Glomerular visceral epithelial cell (primary cell): ENCODE data around the gene HOXA3.

Experiments
- DNase-seq: peaks from one replicate; pipeline ENCODE4 v3.0.0-alpha.2; 2016; ENCODE audit errors: extremely low spot score

HOXA3 gene

GRCh38 chr7:27178366-27178765 is 26.0 kb upstream of the HOXA3 start:
- DNase-seq, result peak; percentile 50

DNA sequence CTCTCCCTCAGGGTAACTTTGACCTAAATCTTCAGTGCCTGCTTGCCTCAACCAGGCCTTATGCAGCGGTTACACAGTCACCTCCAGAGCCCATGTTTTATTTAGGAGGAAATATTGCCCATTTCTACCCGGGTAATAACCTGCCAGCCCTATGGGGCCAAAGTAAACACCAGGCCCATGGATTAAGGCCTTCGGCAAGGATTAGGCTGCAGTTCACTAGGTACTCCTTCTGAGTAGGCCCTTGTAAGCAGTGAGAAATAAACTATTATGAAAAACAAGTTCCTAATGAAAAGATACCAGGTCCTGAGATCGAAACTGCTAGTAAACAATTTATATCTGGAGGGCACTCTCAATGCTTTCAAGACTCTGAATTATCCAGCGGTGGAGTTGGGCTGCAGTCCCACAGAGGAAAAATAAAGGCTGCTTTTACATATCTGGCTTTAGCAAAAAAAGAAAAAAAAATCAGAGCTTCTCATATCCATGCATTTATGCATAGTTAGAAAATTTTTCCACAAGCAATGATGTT is 25.5 kb upstream of the HOXA3 start:
- DNase-seq, result no peak

DNA sequence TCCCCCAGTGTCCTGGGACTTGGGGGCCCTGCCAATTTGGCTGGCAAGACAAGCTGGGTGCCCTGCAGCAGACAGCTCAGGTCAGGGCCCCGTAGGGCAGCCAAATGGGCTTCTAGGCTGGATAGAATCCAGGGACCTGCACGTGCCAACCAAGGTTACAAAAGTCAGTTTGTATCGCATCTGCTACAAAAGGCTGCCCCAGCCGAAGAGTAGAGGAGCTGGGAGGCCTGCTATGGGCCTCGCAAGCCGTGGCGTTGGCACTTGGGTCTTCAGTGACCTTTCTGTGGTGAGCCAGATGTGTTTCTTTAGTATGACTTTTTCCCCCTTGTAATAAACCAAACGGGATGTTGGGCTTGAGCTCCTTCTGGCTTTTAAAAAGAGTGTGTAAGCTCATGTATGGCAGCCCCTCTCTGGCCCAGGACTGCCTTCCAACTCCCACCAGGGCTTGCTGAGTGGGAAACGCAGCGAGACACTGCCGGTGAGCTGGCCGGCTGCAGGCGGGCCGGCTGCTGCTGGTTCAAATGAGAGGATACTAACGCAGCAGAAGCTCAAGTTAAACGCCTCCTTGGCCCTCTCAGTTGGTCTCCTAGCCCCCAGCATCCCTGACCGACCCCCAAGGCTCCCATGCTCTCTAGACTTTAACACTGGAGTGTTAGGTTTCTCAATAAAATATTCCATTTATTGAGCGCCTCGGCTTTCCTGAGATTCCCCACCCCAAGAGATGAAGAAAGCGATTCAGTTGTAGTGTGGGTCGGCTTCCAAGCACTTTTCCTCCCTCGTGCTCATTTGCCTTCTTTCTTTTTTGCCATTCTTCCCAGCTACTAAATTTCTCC is 24.8 kb upstream of the HOXA3 start:
- peak; percentile 35 for DNase-seq

GRCh38 chr7:27176524-27176845 is 24.1 kb upstream of the HOXA3 start:
- no peak for DNase-seq

DNA sequence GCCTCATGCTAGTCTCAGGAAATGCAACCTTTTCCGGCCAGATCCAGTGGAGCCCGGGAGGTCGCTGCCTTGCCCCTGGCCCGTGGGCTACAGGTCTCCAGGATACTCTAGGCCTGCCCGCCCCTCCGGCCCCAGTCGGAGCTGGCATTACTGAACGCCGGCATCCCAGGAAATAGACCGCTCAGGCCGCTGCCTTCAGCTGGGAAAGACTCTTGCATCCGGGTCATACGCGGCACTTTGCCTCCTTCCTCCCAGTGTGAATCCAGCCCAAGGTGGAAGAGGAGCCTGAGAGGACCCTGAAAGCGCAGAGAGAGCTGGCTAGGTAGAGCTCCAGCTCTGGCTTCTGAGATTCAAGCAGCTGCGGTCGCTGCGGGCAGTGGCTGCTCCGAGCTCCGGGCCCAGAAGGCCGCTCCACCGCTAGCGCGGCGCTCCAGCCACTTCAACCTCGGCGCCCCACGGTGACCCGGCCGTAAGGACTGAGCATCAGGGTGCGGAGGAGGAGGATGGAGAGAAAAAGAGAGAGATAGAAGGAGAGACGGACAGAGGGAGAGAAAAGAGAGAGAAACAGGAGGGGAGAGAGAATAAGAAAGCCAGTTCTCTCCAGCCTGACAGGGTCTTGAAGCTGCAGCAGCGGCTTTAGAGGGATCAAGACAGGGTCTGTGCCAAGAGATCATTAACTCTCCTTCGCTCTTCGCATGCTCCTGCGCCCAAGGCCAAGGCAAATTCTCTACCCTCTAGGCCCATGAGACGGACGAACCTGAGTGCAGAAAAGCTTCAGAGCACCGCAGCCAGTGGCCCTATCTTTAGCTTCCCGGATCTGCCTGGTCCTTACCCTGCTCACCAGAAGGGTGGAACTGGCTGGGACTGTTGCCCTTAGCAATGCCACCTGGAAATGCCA is 23.5 kb upstream of the HOXA3 start:
- peak; percentile 37 for DNase-seq

DNA sequence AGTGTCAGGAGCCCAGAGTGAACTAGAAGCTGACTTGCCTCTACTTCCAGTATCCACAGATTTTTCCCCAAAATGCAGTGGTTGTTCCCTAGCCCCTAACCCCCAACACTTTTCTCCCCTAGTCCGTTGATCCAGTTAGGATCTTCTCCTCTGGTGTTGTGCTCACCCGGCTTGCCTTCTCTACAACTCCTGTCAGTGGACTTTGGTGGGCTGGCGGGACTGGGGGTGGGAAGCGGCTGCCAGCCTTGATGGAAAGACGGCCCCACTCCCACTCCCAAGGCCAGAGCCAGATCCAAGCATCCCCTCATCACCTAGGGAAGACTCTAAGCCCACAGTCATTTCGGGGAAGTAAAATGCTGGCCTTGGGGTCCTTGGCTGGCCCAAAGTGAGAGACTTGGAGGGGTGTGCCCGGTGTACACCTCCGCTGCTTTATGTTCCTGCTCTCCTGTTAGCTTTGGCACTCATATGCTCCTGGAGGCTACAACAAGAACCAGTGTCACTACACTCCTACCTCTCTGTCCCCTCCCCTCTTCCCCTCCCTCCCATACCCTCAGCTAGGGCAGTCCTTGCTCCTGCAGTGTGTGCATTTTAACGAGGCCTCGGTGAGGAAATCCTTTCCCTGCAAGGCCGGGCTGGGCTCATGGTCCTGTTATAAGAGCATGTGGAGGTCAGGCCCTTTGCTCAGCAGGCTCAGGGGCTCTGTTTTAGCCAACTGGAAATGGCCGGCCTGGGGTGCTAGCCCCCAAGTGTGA is 22.7 kb upstream of the HOXA3 start:
- DNase-seq, result peak; percentile 80

- peak; percentile 89 for DNase-seq
Observed at GRCh38 chr7:27173956-27174873, 21.8 kb upstream of the HOXA3 start, which contains the start of gene HOXA10. Gene HOXA10 (minus strand): TSS chr7:27174320. CDS start chr7:27174306, 14 bp downstream.

GRCh38 chr7:27173511-27173955 is 21.1 kb upstream of the HOXA3 start:
- no peak for DNase-seq

DNA sequence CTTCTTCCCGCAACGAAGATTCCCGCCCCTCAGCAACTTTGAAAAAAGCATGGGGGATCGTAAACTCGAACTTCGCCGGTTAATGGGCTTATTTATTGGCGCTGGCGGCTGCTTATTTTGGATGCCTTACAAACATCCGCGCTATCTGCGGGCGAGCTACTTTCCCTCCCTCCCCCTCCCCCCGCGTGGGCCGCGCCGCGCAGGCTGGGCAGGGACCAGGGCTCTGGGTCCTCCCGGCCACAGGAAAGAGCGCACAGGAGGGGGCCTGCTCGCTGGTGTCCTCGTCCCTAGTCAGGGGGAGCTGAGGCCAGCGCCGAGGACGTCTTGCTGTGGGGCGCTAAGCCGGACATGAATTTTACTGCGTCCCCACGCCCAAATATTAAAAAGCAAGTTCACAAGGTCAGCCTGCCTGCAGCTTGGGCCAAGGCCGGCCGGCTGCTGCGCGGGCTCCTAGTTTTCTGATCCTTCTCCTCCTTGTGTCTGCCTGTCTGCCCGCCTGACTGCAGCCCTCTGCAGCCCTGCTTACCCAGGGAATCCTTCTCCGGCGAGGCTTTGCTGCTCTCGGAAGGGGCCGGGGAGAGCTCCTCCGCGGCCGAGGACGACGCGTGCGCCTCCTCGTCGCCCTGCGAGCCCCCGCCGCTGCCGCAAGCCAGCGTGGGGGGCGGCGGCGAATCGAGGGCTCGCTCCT is 20.6 kb upstream of the HOXA3 start:
- DNase-seq, result peak; percentile 59

DNA sequence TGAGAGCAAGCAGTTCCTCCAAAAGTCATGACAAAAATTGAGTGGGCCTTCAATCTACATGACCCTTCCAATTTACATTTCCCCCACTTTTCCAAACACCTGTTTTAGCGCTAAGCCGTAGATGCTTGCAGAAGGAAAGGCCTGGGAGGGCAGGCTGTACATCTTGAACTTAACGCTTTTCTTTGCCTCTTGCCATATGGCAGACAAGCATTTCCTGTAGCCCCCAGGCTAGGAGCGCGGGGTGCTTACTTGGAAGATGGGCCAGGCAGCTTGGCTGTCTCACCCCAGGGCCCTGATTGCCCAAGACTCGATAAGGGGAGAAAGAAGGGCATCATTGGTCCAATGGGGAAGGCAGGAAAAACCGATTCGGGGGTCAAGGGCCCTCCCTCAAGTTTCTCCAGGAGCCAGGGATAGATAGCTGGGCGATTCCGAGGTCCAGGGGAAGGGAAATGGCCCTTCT is 20.0 kb upstream of the HOXA3 start:
- DNase-seq, result peak; percentile 43

DNA sequence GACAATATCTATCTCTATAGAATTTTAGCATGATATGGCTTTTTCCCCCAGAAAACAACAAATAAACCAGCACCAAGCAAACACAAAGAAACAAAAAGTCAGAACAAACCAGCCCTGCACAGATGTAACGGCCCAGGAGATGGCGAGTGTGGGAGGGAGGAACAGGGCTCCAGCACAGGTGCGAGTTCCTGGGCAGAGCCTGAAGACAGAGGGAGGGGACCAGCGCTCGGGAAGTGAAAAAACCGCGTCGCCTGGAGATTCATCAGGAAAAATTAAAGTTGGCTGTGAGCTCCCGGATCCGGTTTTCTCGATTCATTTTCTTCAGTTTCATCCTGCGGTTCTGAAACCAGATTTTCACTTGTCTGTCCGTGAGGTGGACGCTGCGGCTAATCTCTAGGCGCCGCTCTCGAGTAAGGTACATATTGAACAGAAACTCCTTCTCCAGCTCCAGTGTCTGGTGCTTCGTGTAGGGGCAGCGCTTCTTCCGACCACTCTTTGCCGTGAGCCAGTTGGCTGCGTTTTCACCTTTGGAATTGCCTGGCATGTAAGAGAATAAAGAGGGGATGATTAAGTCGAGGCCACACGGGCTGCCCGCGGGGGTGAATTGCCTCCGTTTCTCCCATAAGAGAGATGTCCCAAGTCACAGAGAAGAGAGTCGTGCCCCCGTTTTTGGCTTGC is 19.4 kb upstream of the HOXA3 start:
- DNase-seq, result peak; percentile 48

DNA sequence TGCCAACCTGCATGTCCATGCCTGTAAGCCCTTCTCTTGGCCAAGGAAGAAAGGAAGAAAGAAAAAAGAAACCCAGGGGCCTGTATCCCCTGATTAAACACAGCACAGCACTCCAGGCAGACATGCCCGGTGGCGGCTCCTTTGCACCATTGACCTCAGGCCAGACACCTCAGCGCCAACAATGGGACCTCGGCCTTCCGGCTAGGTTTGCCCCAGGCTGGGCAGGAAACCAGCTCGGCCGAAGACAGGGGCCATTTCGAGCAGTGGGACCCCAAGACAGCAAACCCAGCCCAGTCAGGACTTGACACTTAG is 18.9 kb upstream of the HOXA3 start:
- DNase-seq, result peak; percentile 58

DNA sequence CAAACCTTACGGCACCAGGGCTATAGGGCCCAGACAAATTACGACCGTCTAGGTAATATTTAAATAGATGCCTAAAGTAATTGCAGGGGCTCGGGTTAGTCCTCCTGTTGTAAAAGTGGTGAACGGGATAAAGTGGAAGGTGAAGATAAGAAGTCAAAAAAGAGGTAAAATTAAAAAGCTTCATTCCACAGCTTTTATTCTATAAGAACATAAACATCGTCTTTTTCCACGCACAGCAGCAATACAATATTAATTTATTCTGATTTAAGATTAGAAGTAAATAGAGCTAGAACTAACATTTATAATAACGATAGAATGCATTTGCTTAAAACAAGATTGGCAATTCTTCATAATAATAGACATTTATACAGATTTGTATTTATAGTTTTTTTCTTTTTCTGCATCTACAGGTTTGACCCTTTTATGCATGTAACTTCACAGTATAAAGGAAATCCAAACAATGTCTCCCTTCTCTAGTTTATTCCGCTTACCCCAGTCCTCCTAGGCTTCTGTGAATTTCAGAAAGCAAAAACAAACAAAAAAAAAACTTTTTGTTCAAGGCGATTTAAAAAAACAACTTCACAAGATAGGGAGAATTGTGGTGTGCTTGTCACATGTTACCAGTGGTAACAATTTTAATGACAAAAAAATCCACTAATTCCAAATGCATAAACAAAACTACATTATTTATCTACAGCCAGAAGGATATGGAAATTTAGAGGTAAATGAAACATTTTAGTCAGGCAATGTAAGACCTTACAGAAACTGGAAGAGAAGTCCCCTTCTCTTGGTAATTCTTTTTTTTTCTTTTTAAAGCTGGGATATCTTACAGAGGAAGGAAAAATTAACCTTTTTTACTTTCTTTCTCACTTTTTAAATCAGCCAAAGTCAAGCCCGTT is 18.3 kb upstream of the HOXA3 start:
- DNase-seq, result no peak

DNA sequence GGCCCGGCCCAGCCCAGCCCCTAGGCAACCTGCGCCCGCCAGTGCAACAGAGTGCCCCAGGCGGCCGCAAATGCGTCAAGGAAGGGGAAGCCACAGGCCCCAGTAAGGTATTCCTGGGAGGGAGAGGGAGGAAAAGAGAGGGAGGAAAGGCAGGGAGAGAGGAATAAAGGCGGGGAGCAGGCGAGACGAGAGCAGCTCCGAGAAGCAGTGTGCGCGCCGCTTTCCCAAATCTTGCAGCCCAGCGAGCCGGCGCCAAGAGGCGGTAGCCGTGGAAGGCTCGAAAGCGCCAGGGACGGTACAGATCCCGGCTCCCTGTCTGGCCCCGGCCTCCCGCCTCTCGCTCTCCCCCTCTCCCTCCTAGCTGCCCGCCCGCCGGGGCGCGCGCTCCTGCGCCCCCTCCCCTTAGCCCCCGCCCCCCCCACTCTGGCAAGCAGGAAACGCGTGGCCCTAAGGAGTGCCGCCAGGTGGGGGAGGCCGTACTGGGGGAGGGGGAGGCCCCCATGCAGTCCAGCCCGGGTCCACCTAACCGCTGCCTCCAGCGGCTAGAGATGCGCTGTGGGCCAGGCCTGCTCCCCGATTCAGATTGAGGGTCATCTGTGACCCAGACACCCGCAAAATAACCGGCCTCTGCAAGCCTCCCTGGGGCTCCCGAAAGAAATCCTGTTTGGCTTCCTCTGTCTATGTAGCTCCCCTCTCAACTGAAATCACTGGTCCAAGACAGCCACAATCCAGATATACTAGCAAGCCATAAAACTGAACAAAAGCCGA is 17.5 kb upstream of the HOXA3 start:
- peak; percentile 77 for DNase-seq

- DNase-seq, result peak; percentile 60
Observed at GRCh38 chr7:27168265-27168947, 16.0 kb upstream of the HOXA3 start.

DNA sequence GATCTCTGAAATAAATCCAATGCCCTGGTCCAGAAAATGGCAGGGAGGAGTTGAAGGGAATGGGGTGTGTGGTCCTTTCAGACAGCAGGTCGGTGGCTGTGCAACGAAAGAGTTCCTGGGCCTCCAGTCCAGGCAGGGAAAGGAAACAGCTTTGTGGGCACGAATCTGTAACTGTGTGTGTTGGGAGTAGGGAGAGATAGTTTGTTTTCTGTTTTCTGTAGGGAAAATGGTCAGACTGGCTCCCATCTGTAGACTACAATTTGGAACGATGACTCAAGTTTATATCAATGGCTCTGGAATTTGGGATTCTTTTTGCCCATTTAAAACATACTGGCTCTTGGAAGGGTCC is 15.5 kb upstream of the HOXA3 start:
- DNase-seq, result peak; percentile 33
